ENCODE results near the gene AADAC. TPM values are rescaled to one million over a fixed set of nuclear protein-coding genes. Genes with fewer than 3 reads are reported as not detected.
"Not testable (repeated sequence)": the region's sequence is repeated elsewhere in the genome, so short reads cannot be mapped to it uniquely, and the experiment has no call there.

Gene AADAC
- total RNA-seq, 1 experiment from 2014 or later = not detected

DNA sequence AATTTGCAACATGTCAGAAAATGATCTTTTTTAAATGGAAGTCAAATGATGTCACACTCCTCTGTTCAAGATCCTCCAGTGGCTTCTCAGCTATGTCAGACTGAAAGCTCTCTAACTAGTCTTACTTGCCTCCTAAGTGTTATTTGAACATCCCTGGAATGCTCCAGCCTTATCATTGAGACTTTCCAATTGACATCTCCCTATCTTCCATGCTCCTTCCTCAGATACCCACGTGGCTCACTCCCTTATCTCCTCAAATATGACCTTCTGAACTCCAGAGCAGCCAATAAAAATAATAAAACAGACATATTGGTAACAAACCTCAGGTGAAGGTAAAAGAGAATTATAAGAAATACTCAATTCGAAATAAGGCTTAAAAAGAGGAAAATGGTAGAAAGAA is 25.5 kb upstream of the AADAC start:
- DNase-seq = no peak
- no peak overlapping the region for H3K4me3 ChIP-seq (ENCODE audit: insufficient read depth, low read depth, low read length)
- H3K36me3 ChIP-seq (replicated peaks; ENCODE audit: control insufficient read depth, insufficient read depth, low read length) = no peaks in the 10 kb centered on the region
- no peaks in the 10 kb centered on the region for H3K27me3 ChIP-seq (ENCODE audit: control insufficient read depth, insufficient read depth, low read length)

DNA sequence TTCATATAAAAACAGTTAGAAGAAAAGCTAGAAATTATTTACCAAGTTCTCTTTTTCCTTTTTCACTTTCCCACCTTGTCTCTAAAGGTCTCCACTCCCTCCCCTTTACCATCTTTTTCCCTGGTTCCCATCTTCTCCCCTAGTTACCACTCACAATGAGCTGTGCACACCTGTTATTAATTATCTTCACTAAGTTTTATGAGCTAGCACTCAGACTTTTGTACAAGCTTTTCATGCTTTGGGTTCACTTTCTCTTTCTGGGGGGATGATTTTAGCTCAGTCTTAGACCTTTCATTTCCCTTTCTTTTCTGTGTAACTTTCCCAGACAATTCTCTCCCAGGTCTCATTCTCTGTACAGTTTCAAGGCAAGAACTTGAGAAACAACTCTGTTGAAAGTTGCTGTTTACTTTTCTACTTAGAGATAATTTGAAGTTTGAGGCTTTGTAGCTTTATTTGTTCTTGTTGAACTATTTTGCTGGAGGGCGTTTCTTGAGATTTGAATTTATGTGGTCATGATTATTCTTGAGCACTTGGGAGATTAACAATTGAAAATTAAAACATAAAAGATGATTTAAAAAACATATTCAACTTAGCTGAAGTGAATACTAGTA is 24.0 kb upstream of the AADAC start:
- Histone ChIP-seq H3K36me3 (replicated peaks; ENCODE audit: control insufficient read depth, insufficient read depth, low read length) (no peaks in the 10 kb centered on the region), H3K4me3 (ENCODE audit: insufficient read depth, low read depth, low read length) (no peak overlapping the region), H3K27me3 (ENCODE audit: control insufficient read depth, insufficient read depth, low read length) (no peaks in the 10 kb centered on the region)
- DNase-seq = no peak

DNA sequence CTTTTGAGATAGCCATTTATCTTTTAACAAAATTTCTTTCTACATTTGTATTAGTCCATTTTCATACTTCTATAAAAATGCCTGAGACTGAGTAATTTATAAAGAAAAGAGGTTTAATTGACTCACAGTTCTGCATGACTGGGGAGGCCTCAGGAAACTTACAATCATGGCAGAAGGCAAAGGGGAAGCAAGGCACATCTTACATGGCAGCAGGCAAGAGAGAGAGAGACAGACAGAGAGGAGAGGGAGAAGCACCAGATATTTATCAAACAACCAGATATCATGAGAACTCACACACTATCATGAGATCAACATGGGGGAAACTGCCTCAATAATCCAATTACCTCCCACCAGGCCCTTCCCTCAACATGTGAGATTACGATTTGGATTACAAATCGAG is 23.2 kb upstream of the AADAC start:
- not testable (repeated sequence) for H3K36me3 ChIP-seq (replicated peaks; ENCODE audit: control insufficient read depth, insufficient read depth, low read length); DNase-seq; H3K27me3 ChIP-seq (ENCODE audit: control insufficient read depth, insufficient read depth, low read length); H3K4me3 ChIP-seq (ENCODE audit: insufficient read depth, low read depth, low read length)

DNA sequence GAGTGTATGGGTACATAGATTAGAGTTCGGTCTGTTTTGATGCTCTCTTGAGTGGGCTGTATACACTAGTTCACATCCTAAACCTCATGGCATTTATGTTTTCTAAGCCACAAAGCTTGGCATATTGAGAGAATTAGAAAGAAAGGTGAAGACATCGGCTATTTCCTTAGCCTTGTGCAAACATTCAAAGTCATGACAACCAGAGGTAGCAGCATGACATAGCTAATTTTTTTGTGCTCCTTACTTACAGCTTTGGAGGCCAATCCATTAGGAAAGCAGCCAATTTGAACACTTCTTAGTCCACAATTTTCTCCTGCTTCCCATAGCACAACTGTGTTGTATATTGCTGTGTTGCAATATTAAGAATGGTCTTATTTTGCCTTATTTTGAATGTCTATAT is 21.5 kb upstream of the AADAC start:
- no peak for DNase-seq
- Histone ChIP-seq H3K4me3 (ENCODE audit: insufficient read depth, low read depth, low read length) (no peak overlapping the region), H3K27me3 (ENCODE audit: control insufficient read depth, insufficient read depth, low read length) (no peaks in the 10 kb centered on the region), H3K36me3 (replicated peaks; ENCODE audit: control insufficient read depth, insufficient read depth, low read length) (no peaks in the 10 kb centered on the region)

DNA sequence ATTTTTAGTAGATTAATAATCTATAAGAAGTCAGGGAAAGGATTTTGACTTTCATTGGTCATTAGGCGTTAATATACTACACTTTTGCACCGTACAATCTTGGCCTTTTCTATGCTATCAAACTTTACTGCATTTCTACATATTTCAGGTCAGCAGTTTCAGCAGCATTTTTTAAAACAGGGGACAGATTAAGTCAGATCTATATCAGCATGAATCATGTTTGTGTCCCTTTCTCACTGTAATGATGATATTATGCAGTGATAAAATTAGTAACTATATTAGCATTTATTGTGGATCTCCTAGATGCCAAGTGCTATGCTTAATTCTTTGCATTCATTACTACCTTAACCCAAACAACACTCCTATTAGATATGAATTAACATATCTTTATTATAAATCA is 20.3 kb upstream of the AADAC start:
- Histone ChIP-seq H3K36me3 (replicated peaks; ENCODE audit: control insufficient read depth, insufficient read depth, low read length) (no peaks in the 10 kb centered on the region), H3K4me3 (ENCODE audit: insufficient read depth, low read depth, low read length) (no peak overlapping the region), H3K27me3 (ENCODE audit: control insufficient read depth, insufficient read depth, low read length) (no peaks in the 10 kb centered on the region)
- no peak for DNase-seq

DNA sequence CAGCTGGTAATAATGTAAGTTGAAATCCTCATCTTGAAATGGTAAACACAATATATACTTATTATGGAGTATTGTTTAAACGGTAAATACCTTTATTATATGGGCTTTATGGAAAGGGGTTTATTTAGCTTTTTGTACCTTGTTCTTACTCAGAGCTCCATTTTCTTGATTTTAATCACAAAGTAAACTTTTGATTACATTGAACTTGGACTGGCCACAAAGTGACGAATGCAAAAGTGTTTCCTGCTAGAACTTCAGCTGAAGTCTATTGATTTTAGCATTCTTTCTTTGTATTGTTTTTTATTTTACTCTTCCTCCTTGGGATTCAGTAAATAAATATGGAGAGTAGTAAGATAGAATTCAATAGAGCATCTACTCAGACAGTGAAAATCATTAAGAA is 19.8 kb upstream of the AADAC start:
- H3K27me3 ChIP-seq (ENCODE audit: control insufficient read depth, insufficient read depth, low read length) = no peaks in the 10 kb centered on the region
- DNase-seq = no peak
- no peaks in the 10 kb centered on the region for H3K36me3 ChIP-seq (replicated peaks; ENCODE audit: control insufficient read depth, insufficient read depth, low read length)
- H3K4me3 ChIP-seq (ENCODE audit: insufficient read depth, low read depth, low read length) = no peak overlapping the region

DNA sequence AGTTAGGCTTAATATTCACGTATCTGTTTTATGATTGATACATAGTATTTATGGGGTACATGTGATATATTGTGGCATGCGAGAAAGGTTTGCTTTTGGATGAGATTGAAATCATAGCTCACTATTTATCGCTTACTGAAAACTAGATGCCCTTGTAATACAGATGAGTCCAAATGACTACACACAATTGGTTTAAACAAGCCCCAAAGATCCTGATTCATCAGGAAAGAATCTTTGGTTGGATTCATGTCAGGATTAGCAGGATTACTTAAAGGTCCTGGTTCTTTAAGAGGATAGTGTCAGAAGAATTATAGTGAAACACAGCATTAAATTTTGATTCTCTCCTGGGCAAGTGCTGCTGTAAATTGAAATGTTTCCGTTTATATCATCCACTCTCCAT is 18.6 kb upstream of the AADAC start:
- Histone ChIP-seq H3K4me3 (ENCODE audit: insufficient read depth, low read depth, low read length) (no peak overlapping the region), H3K27me3 (ENCODE audit: control insufficient read depth, insufficient read depth, low read length) (no peaks in the 10 kb centered on the region), H3K36me3 (replicated peaks; ENCODE audit: control insufficient read depth, insufficient read depth, low read length) (no peaks in the 10 kb centered on the region)
- DNase-seq = no peak

DNA sequence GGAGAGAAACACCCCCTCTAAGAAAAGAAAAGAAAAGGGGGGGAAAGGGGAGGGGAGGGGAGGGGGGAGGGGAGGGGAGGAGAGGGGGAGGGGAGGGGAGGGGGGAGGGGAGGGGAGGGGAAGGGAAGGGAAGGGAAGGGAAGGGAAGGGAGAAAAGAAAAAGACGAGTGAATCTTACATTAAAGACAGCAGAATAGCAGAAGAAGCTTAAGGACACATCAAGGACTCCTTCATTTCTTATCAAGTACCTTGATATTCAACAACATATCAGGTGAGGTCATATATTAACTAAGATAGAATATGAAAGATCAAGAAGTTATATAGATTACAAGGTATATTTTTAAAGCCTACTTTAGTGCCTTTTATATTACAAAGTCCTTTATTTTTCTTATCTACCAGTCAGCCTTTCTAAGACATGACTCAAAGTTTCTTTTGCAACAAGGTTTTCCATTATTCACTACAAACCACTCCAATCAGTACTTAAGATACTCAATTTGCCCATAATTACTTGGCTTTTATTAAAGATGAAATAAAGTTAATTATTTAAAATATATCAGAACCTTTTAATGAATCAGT is 17.7 kb upstream of the AADAC start:
- no peak overlapping the region for H3K4me3 ChIP-seq (ENCODE audit: insufficient read depth, low read depth, low read length)
- DNase-seq = no peak
- H3K36me3 ChIP-seq (replicated peaks; ENCODE audit: control insufficient read depth, insufficient read depth, low read length) = no peaks in the 10 kb centered on the region
- H3K27me3 ChIP-seq (ENCODE audit: control insufficient read depth, insufficient read depth, low read length) = no peaks in the 10 kb centered on the region

DNA sequence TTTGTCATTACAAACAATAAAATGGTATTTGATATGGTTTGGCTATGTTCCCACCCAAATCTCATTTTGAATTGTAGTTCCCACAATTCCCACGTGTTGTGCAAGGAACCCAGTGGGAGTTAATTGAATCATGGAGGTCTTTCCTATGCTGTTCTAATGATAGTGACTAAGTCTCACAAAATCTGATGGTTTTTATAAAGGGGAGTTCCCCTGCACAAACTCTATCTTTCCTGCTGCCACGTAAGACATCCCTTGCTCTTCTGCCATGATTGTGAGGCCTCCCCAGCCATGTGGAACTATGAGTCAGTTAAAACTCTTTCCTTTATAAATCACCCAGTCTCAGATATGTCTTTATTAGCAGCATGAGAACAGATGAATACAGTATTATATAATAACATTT is 15.4 kb upstream of the AADAC start:
- no peaks in the 10 kb centered on the region for H3K36me3 ChIP-seq (replicated peaks; ENCODE audit: control insufficient read depth, insufficient read depth, low read length)
- no peak for DNase-seq
- no peaks in the 10 kb centered on the region for H3K27me3 ChIP-seq (ENCODE audit: control insufficient read depth, insufficient read depth, low read length)
- no peak overlapping the region for H3K4me3 ChIP-seq (ENCODE audit: insufficient read depth, low read depth, low read length)

DNA sequence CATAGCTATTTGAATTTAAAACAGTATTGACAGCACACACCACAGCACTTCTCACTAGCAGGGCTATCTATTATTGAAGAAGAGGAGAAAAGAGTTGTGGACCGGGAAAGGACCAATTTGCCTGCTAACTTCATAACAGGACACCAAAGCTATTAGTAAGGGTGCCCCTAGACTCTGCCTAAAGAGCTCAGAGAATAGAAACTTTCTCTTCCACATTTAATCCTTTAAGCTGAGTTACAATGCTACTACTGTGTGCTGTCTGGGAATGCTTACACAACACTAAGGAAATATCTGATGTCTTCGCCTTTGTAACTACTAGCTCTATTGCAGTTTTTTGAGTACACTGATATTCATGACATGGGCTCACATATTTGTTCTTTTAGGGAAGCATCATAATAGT is 13.5 kb upstream of the AADAC start:
- no peak for DNase-seq
- Histone ChIP-seq H3K36me3 (replicated peaks; ENCODE audit: control insufficient read depth, insufficient read depth, low read length) (no peaks in the 10 kb centered on the region), H3K4me3 (ENCODE audit: insufficient read depth, low read depth, low read length) (no peak overlapping the region), H3K27me3 (ENCODE audit: control insufficient read depth, insufficient read depth, low read length) (no peaks in the 10 kb centered on the region)

DNA sequence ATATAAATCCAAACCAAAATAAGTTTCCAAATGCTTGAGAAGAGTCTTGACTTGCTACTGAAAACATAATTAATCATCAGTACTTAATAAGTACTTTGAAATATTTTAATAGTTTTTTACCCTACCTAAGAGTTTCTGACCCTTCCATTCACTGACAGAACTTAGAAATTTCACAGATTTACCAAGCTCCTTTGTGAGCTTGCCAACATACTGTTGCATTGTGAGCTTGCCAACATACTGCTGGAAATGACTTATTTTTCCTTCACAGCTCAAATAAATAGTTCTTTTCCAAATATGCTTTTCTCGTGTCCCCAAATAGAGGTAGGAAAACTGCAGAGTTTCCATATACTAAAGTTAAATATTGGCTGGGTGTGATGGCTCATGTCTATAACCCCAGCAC is 9.6 kb upstream of the AADAC start:
- no peak for DNase-seq
- Histone ChIP-seq H3K36me3 (replicated peaks; ENCODE audit: control insufficient read depth, insufficient read depth, low read length) (no peaks in the 10 kb centered on the region), H3K27me3 (ENCODE audit: control insufficient read depth, insufficient read depth, low read length) (no peaks in the 10 kb centered on the region), H3K4me3 (ENCODE audit: insufficient read depth, low read depth, low read length) (no peak overlapping the region)

DNA sequence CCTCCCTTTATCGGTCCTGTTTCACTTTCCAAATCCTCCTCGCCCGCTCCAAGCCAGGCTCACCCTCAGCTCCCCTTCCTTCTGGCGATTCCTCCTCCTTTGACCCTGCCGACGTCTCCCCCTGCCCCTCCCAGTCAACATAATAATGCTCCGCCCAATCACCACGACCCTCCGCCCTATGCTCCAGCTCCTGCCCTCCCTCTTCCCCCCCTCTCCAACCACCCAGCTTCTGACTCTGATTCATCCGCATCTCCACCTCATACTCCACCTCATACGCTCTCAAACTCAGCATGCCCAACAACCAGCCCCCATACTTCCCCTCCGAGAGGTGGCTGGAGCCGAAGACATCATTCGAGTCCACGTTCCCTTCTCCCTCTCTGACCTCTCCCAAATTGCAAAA is 7.1 kb upstream of the AADAC start:
- H3K27me3 ChIP-seq (ENCODE audit: control insufficient read depth, insufficient read depth, low read length) = no peaks in the 10 kb centered on the region
- no peaks in the 10 kb centered on the region for H3K36me3 ChIP-seq (replicated peaks; ENCODE audit: control insufficient read depth, insufficient read depth, low read length)
- no peak overlapping the region for H3K4me3 ChIP-seq (ENCODE audit: insufficient read depth, low read depth, low read length)
- DNase-seq = no peak

DNA sequence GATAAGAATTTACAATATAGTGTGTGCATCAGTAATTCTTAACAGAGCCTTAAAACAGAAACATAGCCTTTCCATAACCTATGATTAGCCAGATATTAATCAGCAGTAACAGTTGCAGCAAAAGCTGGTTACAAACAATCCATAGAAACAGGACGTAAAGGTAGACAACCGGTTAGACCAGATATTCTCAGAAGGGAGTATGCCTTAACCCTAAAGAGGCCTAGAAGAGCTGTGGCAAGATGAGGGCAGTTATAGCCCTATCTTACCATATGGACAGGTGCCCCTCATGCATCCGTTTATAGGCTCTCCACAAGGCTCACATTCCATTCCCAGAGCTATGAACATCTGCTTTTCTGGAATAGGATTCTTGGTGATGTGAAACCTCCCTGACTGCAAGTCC is 5.0 kb upstream of the AADAC start:
- not testable (repeated sequence) for H3K4me3 ChIP-seq (ENCODE audit: insufficient read depth, low read depth, low read length); H3K36me3 ChIP-seq (replicated peaks; ENCODE audit: control insufficient read depth, insufficient read depth, low read length); H3K27me3 ChIP-seq (ENCODE audit: control insufficient read depth, insufficient read depth, low read length); DNase-seq

DNA sequence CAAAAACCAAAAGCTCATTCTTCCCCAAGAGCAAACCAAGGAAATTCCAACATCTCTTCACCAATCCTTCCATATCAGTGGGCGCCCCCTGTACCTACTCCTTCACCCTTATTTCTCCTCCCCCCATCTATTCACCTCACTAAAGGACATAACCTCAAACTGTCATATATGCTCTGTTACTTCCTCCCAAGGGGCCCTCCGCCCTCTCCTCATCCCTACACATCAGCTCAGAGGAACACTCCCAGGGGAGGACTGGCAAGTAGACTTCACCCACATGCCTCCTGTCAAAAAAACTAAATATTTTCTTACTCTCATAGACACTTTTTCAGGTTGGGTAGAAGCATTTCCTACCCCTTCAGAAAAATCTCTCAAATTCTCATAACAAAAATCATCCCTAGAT is 2.4 kb upstream of the AADAC start:
- H3K36me3 ChIP-seq (replicated peaks; ENCODE audit: control insufficient read depth, insufficient read depth, low read length) = no peaks in the 10 kb centered on the region
- no peak for DNase-seq
- H3K4me3 ChIP-seq (ENCODE audit: insufficient read depth, low read depth, low read length) = no peak overlapping the region
- no peaks in the 10 kb centered on the region for H3K27me3 ChIP-seq (ENCODE audit: control insufficient read depth, insufficient read depth, low read length)

DNA sequence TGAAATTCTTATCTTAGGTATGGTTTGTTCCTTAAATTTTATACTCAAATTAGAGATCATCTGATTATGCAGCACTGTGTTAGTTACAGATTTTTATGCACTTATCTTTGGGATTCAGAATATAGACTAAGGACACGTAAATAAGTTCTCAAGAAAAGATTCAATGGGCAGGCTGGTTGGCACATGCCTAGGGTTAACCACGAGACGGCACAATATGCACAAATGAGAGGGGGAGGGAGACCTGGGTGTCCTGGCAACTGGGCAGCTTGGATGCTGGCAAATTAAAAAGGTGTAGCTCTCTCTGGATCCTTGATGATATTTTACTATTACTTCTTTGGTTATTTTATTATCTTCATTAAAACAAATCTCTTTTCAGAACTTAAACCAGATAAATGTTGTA is 672 bp downstream of the AADAC start:
- H3K27me3 ChIP-seq (ENCODE audit: control insufficient read depth, insufficient read depth, low read length) = no peaks in the 10 kb centered on the region
- no peak for DNase-seq
- no peak overlapping the region for H3K4me3 ChIP-seq (ENCODE audit: insufficient read depth, low read depth, low read length)
- H3K36me3 ChIP-seq (replicated peaks; ENCODE audit: control insufficient read depth, insufficient read depth, low read length) = no peaks in the 10 kb centered on the region

DNA sequence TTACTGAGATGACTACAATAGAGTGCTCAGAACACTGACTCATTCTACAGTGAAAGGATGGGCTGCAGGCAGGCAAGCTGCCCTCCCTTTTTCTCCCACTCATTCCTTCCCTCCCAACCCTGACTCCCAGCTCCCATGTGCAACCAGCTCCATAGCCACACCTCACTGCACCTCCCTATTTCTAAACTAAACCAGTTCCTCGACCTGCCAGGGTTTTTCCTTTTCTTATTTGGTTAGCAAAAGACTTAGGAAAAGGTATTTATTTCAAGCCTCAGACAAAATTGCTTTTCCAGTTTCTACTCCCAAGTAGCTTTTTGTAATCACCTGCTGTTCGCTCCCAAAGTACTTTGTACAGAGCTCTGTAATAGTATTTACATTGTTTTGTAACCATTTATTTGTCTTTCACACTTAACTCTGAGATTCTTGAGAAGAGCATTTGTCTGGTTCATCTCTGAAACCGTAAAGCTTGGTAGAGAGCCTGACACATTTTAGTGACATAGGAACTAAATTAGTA is 2.2 kb downstream of the AADAC start:
- Histone ChIP-seq H3K27me3 (ENCODE audit: control insufficient read depth, insufficient read depth, low read length) (no peaks in the 10 kb centered on the region), H3K36me3 (replicated peaks; ENCODE audit: control insufficient read depth, insufficient read depth, low read length) (no peaks in the 10 kb centered on the region), H3K4me3 (ENCODE audit: insufficient read depth, low read depth, low read length) (no peak overlapping the region)
- no peak for DNase-seq

Data from H7 (cell line).